K562 treated with DMSO at 1 percent for 24 hours (cell line): ENCODE data around the gene RNF217. TPM values are rescaled to one million over a fixed set of nuclear protein-coding genes. Genes with fewer than 3 reads are reported as not detected.

Experiments used
- total RNA-seq: library from RNA; unstranded; fragments of 300-600 nt; gene quantifications from 2 replicates; pipeline ENCODE4 v1.2.3, GENCODE V29; 2022; ENCODE audit warnings: low read depth; ENCODE audit not compliant: insufficient read depth

The RNF217 gene
- 7.1 and 8.2 TPM in 2 replicates for total RNA-seq

DNA sequence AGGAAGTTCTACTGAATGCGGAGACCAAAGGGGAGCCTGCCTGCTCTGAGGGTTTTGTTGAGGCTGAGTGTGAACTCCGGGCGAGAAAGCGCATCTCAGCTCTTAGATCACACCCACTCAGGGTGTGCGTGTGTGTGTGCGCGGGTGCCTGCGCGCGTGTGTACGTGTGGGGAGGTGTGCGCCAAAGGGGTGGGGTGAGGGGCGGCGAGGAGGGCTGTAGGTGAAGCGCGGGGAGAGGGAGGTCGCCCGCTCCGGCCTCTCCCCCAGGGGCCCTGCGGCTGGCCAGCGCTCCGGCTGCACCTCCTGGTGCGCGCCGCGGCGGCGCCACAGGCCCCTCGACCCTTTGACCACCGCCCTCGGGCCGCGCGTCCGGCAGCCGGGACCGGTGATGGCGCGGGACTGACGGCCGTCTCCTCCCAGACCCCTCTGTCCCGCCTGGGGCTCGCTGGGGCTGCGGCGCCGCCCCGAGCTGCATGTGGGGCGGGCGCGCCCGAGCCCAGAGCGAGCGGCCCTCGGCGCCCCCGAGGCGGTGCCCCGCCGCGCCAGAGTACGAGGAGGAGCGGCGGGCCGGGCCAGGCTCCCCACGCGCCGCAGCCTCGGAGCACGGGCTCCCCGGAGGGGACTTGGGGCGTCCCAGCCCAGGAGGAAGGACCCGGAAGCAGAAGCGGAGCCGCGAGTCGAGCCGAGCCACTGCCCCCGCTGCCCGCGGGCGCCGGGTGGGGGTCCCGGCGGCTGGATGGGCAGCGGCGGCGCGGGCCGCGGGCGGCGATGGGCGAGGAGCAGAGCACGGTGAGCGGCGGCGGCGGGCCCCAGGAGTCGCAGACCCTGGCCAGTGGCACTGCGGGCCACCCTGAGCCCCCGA, at the start of gene RNF217:
RNF217 (plus strand) TSS at position 661 of the 862 bp plus-strand sequence; CDS start at position 769, 108 bp downstream.

Other genes with a start within 250 kb of the RNF217 start
- 102 and 127 TPM in 2 replicates for gene TPD52L1, start 191.3 kb downstream of the RNF217 start, total RNA-seq